Neural cell (in vitro differentiated cells): ENCODE measurements around the gene ADAMTS17. TPM values are rescaled to one million over a fixed set of nuclear protein-coding genes. Genes with fewer than 3 reads are reported as not detected.

Source experiments
- H2AFZ ChIP-seq: fragments of 200-600, 300-800 bp; sonication (generic), shearing (Covaris generic); 2 replicates; pipeline ENCODE4 v1.6.0; 2014; ENCODE audit warnings: low read depth, mild to moderate bottlenecking, antibody characterized with exemption, low read length, moderate library complexity
- H3F3A ChIP-seq: fragments of 200-600 bp; shearing (Covaris generic); 2 replicates; pipeline ENCODE4 v1.6.1; 2016; ENCODE audit warnings: mild to moderate bottlenecking, moderate library complexity, mixed read lengths, antibody characterized with exemption, low read length; ENCODE audit not compliant: insufficient read depth, poor library complexity, severe bottlenecking
- H3K27ac ChIP-seq: fragments of 200-600, 300-800 bp; sonication (generic), shearing (Covaris generic); 2 replicates; pipeline ENCODE4 v1.5.1; 2014; ENCODE audit warnings: mild to moderate bottlenecking, low read length, moderate library complexity
- H3K27me3 ChIP-seq: fragments of 300-800, 200-600 bp; sonication (generic), shearing (Covaris generic); 2 replicates; pipeline ENCODE4 v1.6.0; 2014; ENCODE audit warnings: mild to moderate bottlenecking, low read depth, low read length, moderate library complexity; ENCODE audit not compliant: insufficient read depth
- H3K36me3 ChIP-seq: fragments of 300-800, 200-600 bp; sonication (generic), shearing (Covaris generic); 2 replicates; pipeline ENCODE4 v1.5.1; 2014; ENCODE audit warnings: mild to moderate bottlenecking, antibody characterized with exemption, low read length, moderate library complexity; ENCODE audit not compliant: insufficient read depth
- H3K4me2 ChIP-seq: fragments of 300-800, 200-600 bp; sonication (generic), shearing (Covaris generic); 2 replicates; pipeline ENCODE4 v1.6.0; 2014; ENCODE audit warnings: mild to moderate bottlenecking, low read length
- H3K4me3 ChIP-seq: fragments of 300-800, 200-600 bp; sonication (generic), shearing (Covaris generic); 2 replicates; pipeline ENCODE4 v1.5.1; 2014; ENCODE audit warnings: mild to moderate bottlenecking, low read length, moderate library complexity
- H3K79me2 ChIP-seq: fragments of 200-600 bp; shearing (Covaris generic); replicated peaks from 2 replicates; pipeline ENCODE4 v1.6.0; 2014; ENCODE audit warnings: mild to moderate bottlenecking, low read length, moderate library complexity; ENCODE audit not compliant: insufficient read depth
- H3K9ac ChIP-seq: fragments of 300-800, 200-600 bp; sonication (generic), shearing (Covaris generic); 2 replicates; pipeline ENCODE4 v1.6.1; 2016; ENCODE audit warnings: mild to moderate bottlenecking, low read length, mixed read lengths
- H3K9me2 ChIP-seq: fragments of 200-600 bp; shearing (Covaris generic); 2 replicates; pipeline ENCODE4 v1.6.1; 2016; ENCODE audit warnings: mild to moderate bottlenecking, low read length, mixed read lengths; ENCODE audit not compliant: insufficient read depth
- H3K9me3 ChIP-seq: fragments of 200-600, 300-800 bp; sonication (generic), shearing (Covaris generic); 2 replicates; pipeline ENCODE4 v1.6.1; 2016; ENCODE audit warnings: mild to moderate bottlenecking, mixed run types, low read length, moderate library complexity, mixed read lengths
- H4K20me1 ChIP-seq: fragments of 200-600 bp; shearing (Covaris generic); 2 replicates; pipeline ENCODE4 v1.6.1; 2016; ENCODE audit warnings: mild to moderate bottlenecking, mixed run types; ENCODE audit not compliant: insufficient read depth
- CTCF ChIP-seq: fragments of 450-650 bp; IDR thresholded peaks from 2 replicates; pipeline ENCODE4 v1.5.1; 2014; ENCODE audit warnings: antibody characterized with exemption, mild to moderate bottlenecking, moderate library complexity; ENCODE audit not compliant: poor library complexity, severe bottlenecking
- EP300 ChIP-seq: fragments of 450-650 bp; conservative IDR thresholded peaks from 2 replicates; pipeline ENCODE4 v1.6.1; 2014; ENCODE audit warnings: antibody characterized with exemption, mild to moderate bottlenecking, moderate library complexity; ENCODE audit not compliant: poor library complexity, severe bottlenecking
- EZH2 ChIP-seq: fragments of 200-600, 300-800 bp; shearing (Covaris generic), sonication (generic); IDR thresholded peaks from 2 replicates; pipeline ENCODE4 v1.6.1; 2014; ENCODE audit warnings: antibody characterized with exemption, low read length, borderline replicate concordance, mild to moderate bottlenecking; ENCODE audit not compliant: insufficient read depth, poor library complexity, severe bottlenecking
- MXI1 ChIP-seq: fragments of 450-650 bp; conservative IDR thresholded peaks from 2 replicates; pipeline ENCODE4 v1.6.1; 2014; ENCODE audit warnings: antibody characterized with exemption, mild to moderate bottlenecking; ENCODE audit not compliant: poor library complexity, severe bottlenecking
- POLR2AphosphoS5 ChIP-seq: IDR thresholded peaks from 2 replicates; pipeline ENCODE4 v1.6.1; 2012
- RAD21 ChIP-seq: fragments of 450-650 bp; conservative IDR thresholded peaks from 2 replicates; pipeline ENCODE4 v1.6.1; 2014; ENCODE audit warnings: antibody characterized with exemption, mild to moderate bottlenecking, moderate library complexity
- REST ChIP-seq: IDR thresholded peaks from 2 replicates; pipeline ENCODE4 v1.6.1; 2012; ENCODE audit warnings: borderline replicate concordance
- SMC3 ChIP-seq: fragments of 450-650 bp; conservative IDR thresholded peaks from 2 replicates; pipeline ENCODE4 v1.6.1; 2014; ENCODE audit warnings: antibody characterized with exemption, mild to moderate bottlenecking, moderate library complexity; ENCODE audit not compliant: poor library complexity
- TAF1 ChIP-seq: IDR thresholded peaks from 2 replicates; pipeline ENCODE4 v1.6.1; 2012; ENCODE audit warnings: low read depth
- polyA plus RNA-seq: library from polyadenylated mRNA; depleted of rRNA; stranded (reverse); fragments of >200 nt; gene quantifications from 2 replicates; pipeline ENCODE4 v1.2.3, GENCODE V29; 2014

The ADAMTS17 gene
- polyA plus RNA-seq, 1 donor from 2014 or later: 0.04 TPM

GRCh38 chr15:100180921-100181320, 160.9 kb downstream of the ADAMTS17 start:
- Histone ChIP-seq H3K9me2 (no peaks in the 10 kb centered on the region), H3K9me3 (no peaks in the 10 kb centered on the region), H3K79me2 (no peaks in the 10 kb centered on the region), H3K27ac (no peak overlapping the region), H4K20me1 (no peaks in the 10 kb centered on the region), H3F3A (no peaks in the 10 kb centered on the region), H3K4me2 (no peak overlapping the region), H3K4me3 (no peak overlapping the region), H3K36me3 (no peaks in the 10 kb centered on the region), H3K9ac (no peak overlapping the region), H3K27me3 (no peaks in the 10 kb centered on the region), H2AFZ (no peak overlapping the region)
- TF ChIP-seq MXI1 (no peak), CTCF (no peak), REST (no peak), EZH2 (no peak), TAF1 (no peak), SMC3 (no peak), POLR2AphosphoS5 (no peak)

- Histone ChIP-seq H3K9ac (no peak overlapping the region), H3K4me2 (no peak overlapping the region), H3K36me3 (no peaks in the 10 kb centered on the region), H3K27me3 (no peaks in the 10 kb centered on the region), H3K79me2 (no peaks in the 10 kb centered on the region), H3K27ac (no peak overlapping the region), H3F3A (no peaks in the 10 kb centered on the region), H4K20me1 (no peaks in the 10 kb centered on the region), H2AFZ (no peak overlapping the region), H3K9me3 (no peaks in the 10 kb centered on the region), H3K4me3 (no peak overlapping the region), H3K9me2 (no peaks in the 10 kb centered on the region)
- no peak for TF ChIP-seq SMC3
- TF ChIP-seq REST: no peak
- no peak for TF ChIP-seq EZH2
- TF ChIP-seq CTCF: no peak
- TF ChIP-seq MXI1: no peak
- TF ChIP-seq EP300: no peak
- TF ChIP-seq POLR2AphosphoS5: no peak
- TF ChIP-seq RAD21: no peak
These were observed 166.2 kb downstream of the ADAMTS17 start for GRCh38 chr15:100175406-100176114.
